ENCODE data around the gene TRPC1. TPM values are rescaled to one million over a fixed set of nuclear protein-coding genes. Genes with fewer than 3 reads are reported as not detected.

TRPC1 gene
- total and polyA plus RNA-seq, 2 experiments from 2014 or later, result 7.0 to 36.6 TPM

DNA sequence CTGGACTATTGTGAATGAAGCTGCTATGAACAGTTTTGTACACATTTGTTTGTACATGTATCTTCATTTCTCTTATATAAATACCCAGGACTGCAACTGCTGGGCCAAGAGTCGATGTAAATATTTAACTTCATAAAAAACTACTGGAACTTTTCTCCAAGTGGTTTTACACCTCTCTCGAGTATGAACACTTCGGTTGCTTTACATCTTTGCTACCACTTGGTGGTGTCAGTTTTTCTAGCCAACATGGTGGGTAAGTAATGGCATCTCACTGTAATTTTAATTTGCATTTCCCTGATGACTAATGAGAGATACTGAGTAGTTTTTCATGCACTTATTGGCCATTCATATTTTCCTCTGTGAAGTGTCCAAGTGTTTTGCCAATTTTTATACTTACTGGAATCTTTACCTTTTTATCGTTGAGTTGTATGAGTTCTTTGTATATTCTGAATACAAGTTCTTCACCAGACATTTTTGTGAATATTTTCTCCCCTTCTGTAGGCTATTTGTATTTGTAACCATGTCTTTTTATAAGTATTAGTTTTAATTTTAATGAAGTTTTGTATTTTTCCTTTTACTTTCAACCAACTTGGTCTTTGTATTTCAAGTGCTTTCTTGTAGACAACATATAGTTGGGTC, 120.6 kb downstream of the TRPC1 start:
- peak; percentile 42; the same call in 2 of the 3 replicates for ATAC-seq
- no peak overlapping the region for H3K4me3 ChIP-seq
- H3K79me2 ChIP-seq (replicated peaks; ENCODE audit: insufficient read depth), result no peaks in the 10 kb centered on the region
- peaks cover 6% of the 10 kb centered on the region; the same call in 2 of the 3 replicates for H3K4me1 Mint-ChIP-seq
- H3F3A ChIP-seq (replicated peaks; ENCODE audit: low read depth), result no peaks in the 10 kb centered on the region
- peaks cover 3% of the 10 kb centered on the region for H3K27me3 Mint-ChIP-seq (ENCODE audit: insufficient read depth, low read depth, poor library complexity)
- no peak overlapping the region for H3K4me3 Mint-ChIP-seq
- no peaks in the 10 kb centered on the region for H3K4me1 ChIP-seq (ENCODE audit: insufficient read depth)
- H3K9me2 ChIP-seq (ENCODE audit: insufficient read depth), result no peaks in the 10 kb centered on the region
- TF ChIP-seq, protein P1, sequence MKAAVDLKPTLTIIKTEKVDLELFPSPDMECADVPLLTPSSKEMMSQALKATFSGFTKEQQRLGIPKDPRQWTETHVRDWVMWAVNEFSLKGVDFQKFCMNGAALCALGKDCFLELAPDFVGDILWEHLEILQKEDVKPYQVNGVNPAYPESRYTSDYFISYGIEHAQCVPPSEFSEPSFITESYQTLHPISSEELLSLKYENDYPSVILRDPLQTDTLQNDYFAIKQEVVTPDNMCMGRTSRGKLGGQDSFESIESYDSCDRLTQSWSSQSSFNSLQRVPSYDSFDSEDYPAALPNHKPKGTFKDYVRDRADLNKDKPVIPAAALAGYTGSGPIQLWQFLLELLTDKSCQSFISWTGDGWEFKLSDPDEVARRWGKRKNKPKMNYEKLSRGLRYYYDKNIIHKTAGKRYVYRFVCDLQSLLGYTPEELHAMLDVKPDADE (IDR thresholded peaks at IDR 0.05), result no peak
- TF ChIP-seq ZNF114 (CRISPR knock-in tag; IDR thresholded peaks at IDR 0.05), result no peak
- TF ChIP-seq, protein P2, sequence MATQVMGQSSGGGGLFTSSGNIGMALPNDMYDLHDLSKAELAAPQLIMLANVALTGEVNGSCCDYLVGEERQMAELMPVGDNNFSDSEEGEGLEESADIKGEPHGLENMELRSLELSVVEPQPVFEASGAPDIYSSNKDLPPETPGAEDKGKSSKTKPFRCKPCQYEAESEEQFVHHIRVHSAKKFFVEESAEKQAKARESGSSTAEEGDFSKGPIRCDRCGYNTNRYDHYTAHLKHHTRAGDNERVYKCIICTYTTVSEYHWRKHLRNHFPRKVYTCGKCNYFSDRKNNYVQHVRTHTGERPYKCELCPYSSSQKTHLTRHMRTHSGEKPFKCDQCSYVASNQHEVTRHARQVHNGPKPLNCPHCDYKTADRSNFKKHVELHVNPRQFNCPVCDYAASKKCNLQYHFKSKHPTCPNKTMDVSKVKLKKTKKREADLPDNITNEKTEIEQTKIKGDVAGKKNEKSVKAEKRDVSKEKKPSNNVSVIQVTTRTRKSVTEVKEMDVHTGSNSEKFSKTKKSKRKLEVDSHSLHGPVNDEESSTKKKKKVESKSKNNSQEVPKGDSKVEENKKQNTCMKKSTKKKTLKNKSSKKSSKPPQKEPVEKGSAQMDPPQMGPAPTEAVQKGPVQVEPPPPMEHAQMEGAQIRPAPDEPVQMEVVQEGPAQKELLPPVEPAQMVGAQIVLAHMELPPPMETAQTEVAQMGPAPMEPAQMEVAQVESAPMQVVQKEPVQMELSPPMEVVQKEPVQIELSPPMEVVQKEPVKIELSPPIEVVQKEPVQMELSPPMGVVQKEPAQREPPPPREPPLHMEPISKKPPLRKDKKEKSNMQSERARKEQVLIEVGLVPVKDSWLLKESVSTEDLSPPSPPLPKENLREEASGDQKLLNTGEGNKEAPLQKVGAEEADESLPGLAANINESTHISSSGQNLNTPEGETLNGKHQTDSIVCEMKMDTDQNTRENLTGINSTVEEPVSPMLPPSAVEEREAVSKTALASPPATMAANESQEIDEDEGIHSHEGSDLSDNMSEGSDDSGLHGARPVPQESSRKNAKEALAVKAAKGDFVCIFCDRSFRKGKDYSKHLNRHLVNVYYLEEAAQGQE (IDR thresholded peaks at IDR 0.05; ENCODE audit: unreplicated experiment), result no peak
- TF ChIP-seq, protein P3, sequence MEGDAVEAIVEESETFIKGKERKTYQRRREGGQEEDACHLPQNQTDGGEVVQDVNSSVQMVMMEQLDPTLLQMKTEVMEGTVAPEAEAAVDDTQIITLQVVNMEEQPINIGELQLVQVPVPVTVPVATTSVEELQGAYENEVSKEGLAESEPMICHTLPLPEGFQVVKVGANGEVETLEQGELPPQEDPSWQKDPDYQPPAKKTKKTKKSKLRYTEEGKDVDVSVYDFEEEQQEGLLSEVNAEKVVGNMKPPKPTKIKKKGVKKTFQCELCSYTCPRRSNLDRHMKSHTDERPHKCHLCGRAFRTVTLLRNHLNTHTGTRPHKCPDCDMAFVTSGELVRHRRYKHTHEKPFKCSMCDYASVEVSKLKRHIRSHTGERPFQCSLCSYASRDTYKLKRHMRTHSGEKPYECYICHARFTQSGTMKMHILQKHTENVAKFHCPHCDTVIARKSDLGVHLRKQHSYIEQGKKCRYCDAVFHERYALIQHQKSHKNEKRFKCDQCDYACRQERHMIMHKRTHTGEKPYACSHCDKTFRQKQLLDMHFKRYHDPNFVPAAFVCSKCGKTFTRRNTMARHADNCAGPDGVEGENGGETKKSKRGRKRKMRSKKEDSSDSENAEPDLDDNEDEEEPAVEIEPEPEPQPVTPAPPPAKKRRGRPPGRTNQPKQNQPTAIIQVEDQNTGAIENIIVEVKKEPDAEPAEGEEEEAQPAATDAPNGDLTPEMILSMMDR (conservative IDR thresholded peaks at IDR 0.05; ENCODE audit: low read depth in 2 of 2), result peak; percentile 69 to 72
- no peaks in the 10 kb centered on the region for H3K9me3 Mint-ChIP-seq
- H3K4me2 ChIP-seq, result no peak overlapping the region
- no peak overlapping the region for H2AFZ ChIP-seq
- H3K27ac Mint-ChIP-seq, result no peak overlapping the region
- no peaks in the 10 kb centered on the region for H4K20me1 ChIP-seq (replicated peaks; ENCODE audit: insufficient read depth)
- H3K27ac ChIP-seq (ENCODE audit: low read depth), result no peak overlapping the region
- no peaks in the 10 kb centered on the region for H3K36me3 Mint-ChIP-seq (ENCODE audit: low read depth)
- H3K36me3 ChIP-seq (ENCODE audit: insufficient read depth), result no peaks in the 10 kb centered on the region
- H3K27me3 ChIP-seq (ENCODE audit: insufficient read depth), result no peaks in the 10 kb centered on the region
- peak; percentile 72 for DNase-seq (ENCODE audit: low spot score)

DNA sequence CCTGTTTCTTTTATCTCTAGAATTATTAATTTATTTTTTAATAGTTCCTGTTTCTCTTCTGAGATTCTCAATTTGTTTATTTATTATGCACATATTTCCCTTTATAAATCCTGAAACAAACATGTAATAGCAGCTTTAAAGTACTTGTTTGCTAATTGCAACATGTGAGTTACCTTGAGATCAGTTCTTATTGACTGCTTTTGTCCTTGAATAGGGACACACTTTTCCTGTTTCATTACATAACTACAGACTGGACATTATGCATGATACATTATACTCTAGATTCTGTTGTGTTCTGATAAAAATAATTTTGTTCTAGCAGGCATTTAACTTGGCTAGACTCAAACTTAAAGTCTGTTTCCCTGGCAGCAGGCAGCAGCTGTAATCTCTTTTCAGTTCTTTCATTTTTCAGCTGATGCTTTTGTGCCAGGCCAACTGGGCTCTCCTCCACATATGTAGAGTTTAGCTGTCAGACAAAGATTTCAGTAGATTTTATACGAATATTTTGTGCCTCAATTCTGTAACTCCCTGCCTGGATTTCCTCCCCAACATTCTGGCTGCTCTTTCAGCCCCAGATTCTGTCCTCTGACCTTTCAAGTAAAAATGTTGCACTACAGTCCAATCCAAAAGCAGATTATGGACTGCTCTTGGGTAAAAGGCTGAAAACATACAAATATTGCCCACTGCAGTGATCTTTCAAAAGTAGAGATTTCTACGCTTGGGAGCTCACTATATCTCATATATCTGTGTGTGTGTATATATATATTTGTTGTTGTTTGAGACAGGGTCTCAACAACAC, 123.1 kb downstream of the TRPC1 start:
- no peaks in the 10 kb centered on the region for H4K20me1 ChIP-seq (replicated peaks; ENCODE audit: insufficient read depth)
- no peaks in the 10 kb centered on the region for H3K27me3 ChIP-seq (ENCODE audit: insufficient read depth)
- H3K9me3 Mint-ChIP-seq, result no peaks in the 10 kb centered on the region
- H3K36me3 Mint-ChIP-seq (ENCODE audit: low read depth), result no peaks in the 10 kb centered on the region
- H3K4me2 ChIP-seq, result no peak overlapping the region
- H3K27ac ChIP-seq (ENCODE audit: low read depth), result no peak overlapping the region
- no peaks in the 10 kb centered on the region for H3K9me2 ChIP-seq (ENCODE audit: insufficient read depth)
- TF ChIP-seq JUNB (IDR thresholded peaks at IDR 0.05; ENCODE audit: unreplicated experiment), result no peak
- TF ChIP-seq NANOG (IDR thresholded peaks at IDR 0.05; ENCODE audit: borderline replicate concordance), result no peak
- no peak for TF ChIP-seq ZNF331 (CRISPR knock-in tag; IDR thresholded peaks at IDR 0.05; ENCODE audit: low read depth)
- peaks cover 6% of the 10 kb centered on the region; the same call in 2 of the 3 replicates for H3K4me1 Mint-ChIP-seq
- H3K27ac Mint-ChIP-seq, result no peak overlapping the region
- no peak overlapping the region for H3K4me3 Mint-ChIP-seq
- ATAC-seq (no peak), DNase-seq (ENCODE audit: low spot score) (no peak)
- no peak overlapping the region for H2AFZ ChIP-seq
- H3F3A ChIP-seq (replicated peaks; ENCODE audit: low read depth), result no peaks in the 10 kb centered on the region
- H3K27me3 Mint-ChIP-seq (ENCODE audit: insufficient read depth, low read depth, poor library complexity), result no peaks in the 10 kb centered on the region
- H3K4me3 ChIP-seq, result no peak overlapping the region
- no peaks in the 10 kb centered on the region for H3K36me3 ChIP-seq (ENCODE audit: insufficient read depth)
- H3K79me2 ChIP-seq (replicated peaks; ENCODE audit: insufficient read depth), result no peaks in the 10 kb centered on the region
- H3K4me1 ChIP-seq (ENCODE audit: insufficient read depth), result no peaks in the 10 kb centered on the region
